Activated T-helper 17 cell treated with anti-CD3 and anti-CD28 coated beads, Interleukin-2, amount 50 U/mL, for 72 hours (primary cell): ENCODE measurements around the gene UTS2R. TPM values are rescaled to one million over a fixed set of nuclear protein-coding genes. Genes with fewer than 3 reads are reported as not detected.
A peak's percentile ranks its signal among the peaks of the same experiment; 100 is the strongest.
"Not testable (repeated sequence)": the region's sequence is repeated elsewhere in the genome, so short reads cannot be mapped to it uniquely, and the experiment has no call there.

Experiments used
- ATAC-seq: fragments of 150-1000 bp; cut with Tn5 transposase; replicated peaks from 2 replicates; pipeline ENCODE4 v1.10.0; 2021; ENCODE audit warnings: mild to moderate bottlenecking, moderate library complexity
- H3K27ac Mint-ChIP-seq: one replicate; pipeline ENCODE4 v1.8.0; 2022; ENCODE audit warnings: mixed read lengths
- H3K27me3 Mint-ChIP-seq: one replicate; pipeline ENCODE4 v1.8.0; 2022; ENCODE audit warnings: mixed read lengths
- H3K36me3 Mint-ChIP-seq: one replicate; pipeline ENCODE4 v1.8.0; 2022; ENCODE audit warnings: low read depth, mild to moderate bottlenecking, mixed read lengths
- H3K4me1 Mint-ChIP-seq: one replicate; pipeline ENCODE4 v1.8.0; 2022; ENCODE audit warnings: mixed read lengths
- H3K4me3 Mint-ChIP-seq: one replicate; pipeline ENCODE4 v1.8.0; 2022; ENCODE audit warnings: mild to moderate bottlenecking, mixed read lengths
- H3K9me3 Mint-ChIP-seq: one replicate; pipeline ENCODE4 v1.8.0; 2022; ENCODE audit warnings: mixed read lengths
- total RNA-seq, 2 donors: library from RNA; stranded (reverse); gene quantifications; one replicate each; pipeline ENCODE4 v1.2.3, GENCODE V29; 2022

UTS2R gene
- total RNA-seq, 2 donors from 2014 or later, result 0.45 TPM; not detected in 1

DNA sequence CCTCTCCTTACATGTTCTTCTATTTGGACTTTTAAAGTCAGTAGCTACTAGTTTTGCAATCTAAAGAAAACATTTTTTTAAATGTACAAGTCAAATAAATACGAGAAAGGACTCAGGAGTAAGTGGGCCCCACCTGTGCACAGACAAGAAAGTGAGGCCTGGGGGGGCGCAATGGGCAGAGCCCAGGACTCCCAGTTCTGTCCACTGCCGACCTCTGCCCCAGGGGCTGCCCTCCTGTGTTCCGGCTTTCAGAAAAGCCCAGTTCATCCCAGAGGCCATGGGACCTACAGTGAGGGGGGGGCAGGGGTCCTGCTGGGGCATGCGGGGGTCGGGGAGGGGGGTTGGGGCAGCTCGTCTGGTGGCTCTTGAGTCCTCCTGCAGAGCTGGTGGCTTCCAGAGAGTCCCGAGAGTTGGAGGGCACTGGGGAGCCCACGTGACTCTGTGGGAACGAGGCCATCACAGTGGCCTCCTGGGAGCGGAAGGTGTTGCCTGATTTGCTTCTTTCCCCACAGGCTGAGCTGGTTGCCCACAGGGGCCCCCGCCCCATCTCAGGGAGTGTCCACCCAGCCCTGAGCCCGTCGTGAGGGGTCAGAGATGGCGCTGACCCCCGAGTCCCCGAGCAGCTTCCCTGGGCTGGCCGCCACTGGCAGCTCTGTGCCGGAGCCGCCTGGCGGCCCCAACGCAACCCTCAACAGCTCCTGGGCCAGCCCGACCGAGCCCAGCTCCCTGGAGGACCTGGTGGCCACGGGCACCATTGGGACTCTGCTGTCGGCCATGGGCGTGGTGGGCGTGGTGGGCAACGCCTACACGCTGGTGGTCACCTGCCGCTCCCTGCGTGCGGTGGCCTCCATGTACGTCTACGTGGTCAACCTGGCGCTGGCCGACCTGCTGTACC, 2.4 kb downstream of the UTS2R start:
- no peak for ATAC-seq
- Mint-ChIP-seq H3K9me3 (no peaks in the 10 kb centered on the region), H3K4me1 (no peaks in the 10 kb centered on the region), H3K36me3 (no peaks in the 10 kb centered on the region), H3K4me3 (no peak overlapping the region), H3K27ac (no peak overlapping the region), H3K27me3 (peaks cover 26% of the 10 kb centered on the region)

- H3K4me1 Mint-ChIP-seq, result no peaks in the 10 kb centered on the region
- no peaks in the 10 kb centered on the region for H3K36me3 Mint-ChIP-seq
- H3K9me3 Mint-ChIP-seq, result no peaks in the 10 kb centered on the region
- no peak for ATAC-seq
- H3K4me3 Mint-ChIP-seq, result no peak overlapping the region
- peaks cover 26% of the 10 kb centered on the region for H3K27me3 Mint-ChIP-seq
- no peak overlapping the region for H3K27ac Mint-ChIP-seq
Observed at GRCh38 chr17:82374626-82375331, 3.2 kb downstream of the UTS2R start.

GRCh38 chr17:82375359-82376041, 3.9 kb downstream of the UTS2R start:
- H3K4me3 Mint-ChIP-seq, result no peak overlapping the region
- no peak for ATAC-seq
- peaks cover 29% of the 10 kb centered on the region for H3K27me3 Mint-ChIP-seq

DNA sequence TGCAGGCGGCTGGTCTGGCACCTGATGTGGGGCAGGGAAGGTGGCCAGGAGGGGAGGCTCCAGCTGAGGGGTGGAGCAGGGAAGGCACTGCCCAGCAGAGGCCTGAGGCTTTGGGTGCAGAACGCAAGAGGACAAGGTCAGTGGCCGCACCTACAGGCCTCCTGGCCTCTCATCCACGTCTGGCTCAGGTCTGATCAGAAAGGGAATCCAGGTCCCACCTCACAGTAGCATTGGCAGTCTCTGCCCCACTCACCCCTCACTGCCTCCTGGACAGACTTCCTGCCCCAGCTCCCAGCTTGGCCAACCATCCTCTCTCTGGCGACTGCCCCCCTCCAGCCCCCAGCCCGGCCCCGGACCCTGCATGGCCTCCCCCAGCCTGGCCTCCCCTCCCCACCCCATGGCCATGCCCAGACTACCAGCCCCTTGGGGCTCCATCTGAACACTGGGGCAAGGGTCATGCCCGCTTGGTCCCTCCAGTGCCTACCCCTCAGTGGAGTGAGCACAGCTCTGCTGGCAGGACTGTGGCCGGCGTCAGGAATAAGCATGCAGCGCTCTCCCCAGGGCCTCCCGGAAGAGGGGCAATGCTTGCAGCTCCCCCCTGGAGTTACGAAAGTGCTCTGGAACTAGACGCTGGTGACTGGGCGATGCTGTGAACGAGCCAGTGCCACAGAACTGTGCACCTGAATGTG, 4.6 kb downstream of the UTS2R start:
- ATAC-seq, result no peak
- Mint-ChIP-seq H3K27me3 (peaks cover 26% of the 10 kb centered on the region), H3K36me3 (no peaks in the 10 kb centered on the region)

More at GRCh38 chr17:82375359-82376041, 3.9 kb downstream of the UTS2R start:
- no peak overlapping the region for H3K27ac Mint-ChIP-seq
- H3K9me3 Mint-ChIP-seq, result no peaks in the 10 kb centered on the region
- peaks cover 4% of the 10 kb centered on the region for H3K4me1 Mint-ChIP-seq
- no peaks in the 10 kb centered on the region for H3K36me3 Mint-ChIP-seq

DNA sequence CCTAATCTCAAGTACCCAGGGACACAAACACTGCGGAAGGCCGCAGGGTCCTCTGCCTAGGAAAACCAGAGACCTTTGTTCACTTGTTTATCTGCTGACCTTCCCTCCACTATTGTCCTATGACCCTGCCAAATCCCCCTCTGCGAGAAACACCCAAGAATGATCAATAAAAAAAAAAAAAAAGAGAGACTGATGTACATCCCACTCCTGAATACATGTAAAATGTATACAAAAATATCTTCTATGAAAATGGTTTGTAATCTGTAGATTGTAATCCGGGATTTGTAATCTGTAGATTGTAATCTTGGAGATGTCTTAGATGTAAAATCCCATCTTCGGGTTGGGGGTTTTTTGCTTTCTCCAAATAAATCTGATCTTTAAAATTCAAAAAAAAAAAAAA, 5.7 kb downstream of the UTS2R start:
- Mint-ChIP-seq H3K27me3 (peaks cover 26% of the 10 kb centered on the region), H3K4me1 (peaks cover 10% of the 10 kb centered on the region)
- ATAC-seq, H3K4me3 Mint-ChIP-seq, H3K27ac Mint-ChIP-seq, H3K36me3 Mint-ChIP-seq, H3K9me3 Mint-ChIP-seq: not testable (repeated sequence)

More for the DNA sequence above, 4.6 kb downstream of the UTS2R start:
- H3K9me3 Mint-ChIP-seq, result no peaks in the 10 kb centered on the region
- H3K27ac Mint-ChIP-seq, result no peak overlapping the region
- no peak overlapping the region for H3K4me3 Mint-ChIP-seq
- H3K4me1 Mint-ChIP-seq, result peaks cover 7% of the 10 kb centered on the region

- Mint-ChIP-seq H3K4me1 (peaks cover 10% of the 10 kb centered on the region), H3K27ac (no peak overlapping the region)
Observed at GRCh38 chr17:82377924-82378740, 6.6 kb downstream of the UTS2R start.

GRCh38 chr17:82378741-82379021, 7.1 kb downstream of the UTS2R start:
- no peak for ATAC-seq
- Mint-ChIP-seq H3K9me3 (no peaks in the 10 kb centered on the region), H3K27ac (no peak overlapping the region), H3K4me1 (peaks cover 10% of the 10 kb centered on the region), H3K4me3 (no peak overlapping the region), H3K36me3 (no peaks in the 10 kb centered on the region), H3K27me3 (peaks cover 13% of the 10 kb centered on the region)

More at GRCh38 chr17:82377924-82378740, 6.6 kb downstream of the UTS2R start:
- Mint-ChIP-seq H3K36me3 (no peaks in the 10 kb centered on the region), H3K27me3 (peaks cover 18% of the 10 kb centered on the region), H3K4me3 (no peak overlapping the region), H3K9me3 (no peaks in the 10 kb centered on the region)
- no peak for ATAC-seq

GRCh38 chr17:82380860-82381702, 9.5 kb downstream of the UTS2R start:
- Mint-ChIP-seq H3K36me3 (no peaks in the 10 kb centered on the region), H3K4me1 (peaks cover 10% of the 10 kb centered on the region), H3K27ac (no peak overlapping the region), H3K9me3 (no peaks in the 10 kb centered on the region), H3K4me3 (no peak overlapping the region), H3K27me3 (peaks cover 9% of the 10 kb centered on the region)
- ATAC-seq, result peak; percentile 37

DNA sequence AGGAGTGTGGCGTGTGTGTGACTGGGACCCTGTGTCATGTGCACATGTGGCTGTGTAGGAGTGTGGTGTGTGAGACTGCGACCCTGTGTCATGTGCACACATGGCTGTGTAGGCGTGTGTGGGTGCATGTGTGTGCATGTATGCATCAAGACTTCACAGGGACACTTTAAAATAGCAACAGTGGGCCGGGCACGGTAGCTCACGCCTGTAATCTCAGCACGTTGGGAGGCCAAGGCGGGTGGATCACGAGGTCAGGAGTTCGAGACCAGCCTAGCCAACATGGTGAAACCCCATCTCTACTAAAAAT, 10.1 kb downstream of the UTS2R start:
- not testable (repeated sequence) for H3K27me3 Mint-ChIP-seq, H3K9me3 Mint-ChIP-seq, H3K4me3 Mint-ChIP-seq, H3K36me3 Mint-ChIP-seq, ATAC-seq, H3K27ac Mint-ChIP-seq
- peaks cover 10% of the 10 kb centered on the region for H3K4me1 Mint-ChIP-seq

DNA sequence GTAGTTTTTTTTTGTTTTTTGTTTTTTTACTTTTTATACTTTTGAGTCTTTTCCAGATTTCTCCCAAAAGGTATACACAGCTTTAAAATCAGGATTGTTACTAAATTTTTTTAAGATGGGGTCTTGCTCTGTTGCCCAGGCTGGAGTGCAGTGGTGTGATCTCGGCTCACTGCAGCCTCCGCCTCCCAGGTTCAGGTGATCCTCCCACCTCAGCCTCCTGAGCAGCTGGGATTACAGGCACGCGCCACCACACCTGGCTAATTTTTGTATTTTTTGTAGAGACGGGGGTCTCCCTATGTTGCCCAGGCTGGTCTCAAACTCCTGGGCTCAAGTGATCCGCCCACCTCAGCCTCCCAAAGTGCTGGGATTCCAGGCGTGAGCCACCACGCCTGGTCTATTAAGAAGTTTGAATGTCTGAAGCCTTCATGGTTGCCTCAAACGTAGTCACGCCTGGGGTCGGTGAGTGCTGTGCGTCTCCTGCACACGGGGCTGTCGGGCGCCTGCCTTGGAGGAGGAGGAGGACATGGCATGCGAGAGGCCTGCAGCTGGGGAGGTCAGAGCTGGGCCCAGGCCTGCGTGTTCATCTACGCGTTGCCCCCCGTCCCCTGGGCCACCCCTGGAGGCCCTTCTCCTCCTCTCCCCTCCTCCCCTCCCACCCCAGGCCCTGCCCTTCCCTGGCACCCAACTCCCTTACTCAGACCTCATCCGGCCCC, 10.8 kb downstream of the UTS2R start:
- H3K4me3 Mint-ChIP-seq, H3K27ac Mint-ChIP-seq, H3K36me3 Mint-ChIP-seq, H3K9me3 Mint-ChIP-seq, H3K27me3 Mint-ChIP-seq, ATAC-seq: not testable (repeated sequence)
- H3K4me1 Mint-ChIP-seq, result peaks cover 10% of the 10 kb centered on the region

GRCh38 chr17:82382933-82383255, 11.3 kb downstream of the UTS2R start:
- Mint-ChIP-seq H3K36me3 (no peaks in the 10 kb centered on the region), H3K4me3 (no peak overlapping the region), H3K27me3 (peaks cover 14% of the 10 kb centered on the region), H3K4me1 (peaks cover 14% of the 10 kb centered on the region), H3K27ac (no peak overlapping the region), H3K9me3 (no peaks in the 10 kb centered on the region)
- ATAC-seq, result no peak

DNA sequence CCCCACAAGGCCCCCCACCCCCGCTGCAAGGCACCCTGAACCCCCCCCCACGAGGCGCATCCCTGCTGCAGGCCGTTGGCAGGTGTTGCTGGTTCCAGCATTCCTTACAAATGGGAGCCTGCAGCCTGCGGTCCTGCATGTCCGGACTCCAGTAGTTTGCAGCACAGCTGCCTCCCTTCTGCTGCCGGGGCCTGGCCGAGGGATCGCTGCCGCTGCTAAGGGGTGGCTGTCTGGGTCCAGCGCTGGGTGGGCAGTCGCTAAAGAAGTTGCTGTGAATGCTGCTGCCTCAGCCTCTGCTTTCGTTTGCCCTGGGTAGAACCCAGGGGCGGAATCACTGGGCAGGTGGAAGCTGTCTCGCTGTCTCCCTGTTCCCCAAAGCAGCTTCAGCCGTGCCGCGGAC, 11.8 kb downstream of the UTS2R start:
- no peak for ATAC-seq
- peaks cover 15% of the 10 kb centered on the region for H3K4me1 Mint-ChIP-seq
- H3K36me3 Mint-ChIP-seq, result no peaks in the 10 kb centered on the region
- H3K4me3 Mint-ChIP-seq, result no peak overlapping the region
- H3K27ac Mint-ChIP-seq, result no peak overlapping the region
- no peaks in the 10 kb centered on the region for H3K9me3 Mint-ChIP-seq
- peaks cover 15% of the 10 kb centered on the region for H3K27me3 Mint-ChIP-seq
